Stimulated activated CD4-positive, alpha-beta T cell treated with anti-CD3 and anti-CD28 coated beads, Interleukin-12 subunit alpha, Interleukin-12 subunit beta, amount 100 ng/mL, for 48 hours (primary cell): Measurements from ENCODE around the gene IL12RB2.
A peak's percentile ranks its signal among the peaks of the same experiment; 100 is the strongest.

Experiments used
- DNase-seq, 3 donors: peaks; one replicate each; pipeline ENCODE4 v3.0.0-alpha.2; 2020; ENCODE audit warnings: low read depth in 2 of 3, low spot score in 1 of 3

Gene IL12RB2

DNA sequence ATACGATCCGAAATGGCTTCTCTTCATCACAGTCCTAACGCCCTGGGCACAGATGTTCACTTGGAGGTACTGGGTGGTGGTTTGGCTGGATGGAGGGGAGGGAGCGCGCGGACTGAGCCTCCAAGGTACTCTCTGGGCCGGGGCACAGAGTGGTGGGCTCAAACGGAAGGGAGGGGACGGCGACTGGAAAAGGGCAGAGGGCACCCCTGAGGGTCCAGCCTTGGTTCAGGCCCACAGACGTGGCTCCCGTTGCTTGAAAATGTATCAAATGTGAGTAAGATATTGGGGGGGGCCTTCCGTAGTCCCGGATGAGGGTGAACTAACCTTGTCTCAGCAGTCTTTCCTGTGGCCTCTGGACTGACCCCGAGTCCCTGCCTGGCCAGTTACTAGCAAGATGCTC is 463 bp downstream of the IL12RB2 start:
- DNase-seq: no peak

DNA sequence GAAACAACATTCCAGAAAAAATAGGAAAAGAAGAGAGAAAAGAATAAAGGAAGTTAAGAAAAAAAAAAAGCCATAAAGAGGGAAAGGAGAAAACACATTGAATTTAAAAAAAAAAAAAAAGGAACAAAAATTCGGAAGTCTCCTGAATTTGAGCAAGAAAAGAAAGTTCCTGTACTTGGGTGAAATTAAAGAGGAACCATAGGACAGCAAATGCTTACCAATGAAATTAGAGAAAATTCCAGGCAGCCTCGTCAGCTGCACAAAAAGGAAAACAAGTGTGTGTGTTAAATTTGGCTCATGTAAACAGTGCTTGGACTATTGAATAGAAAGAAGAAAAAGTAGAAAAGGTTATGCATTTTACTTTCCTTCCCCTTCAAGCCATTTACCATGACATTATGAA is 4.9 kb downstream of the IL12RB2 start:
- no peak for DNase-seq

DNA sequence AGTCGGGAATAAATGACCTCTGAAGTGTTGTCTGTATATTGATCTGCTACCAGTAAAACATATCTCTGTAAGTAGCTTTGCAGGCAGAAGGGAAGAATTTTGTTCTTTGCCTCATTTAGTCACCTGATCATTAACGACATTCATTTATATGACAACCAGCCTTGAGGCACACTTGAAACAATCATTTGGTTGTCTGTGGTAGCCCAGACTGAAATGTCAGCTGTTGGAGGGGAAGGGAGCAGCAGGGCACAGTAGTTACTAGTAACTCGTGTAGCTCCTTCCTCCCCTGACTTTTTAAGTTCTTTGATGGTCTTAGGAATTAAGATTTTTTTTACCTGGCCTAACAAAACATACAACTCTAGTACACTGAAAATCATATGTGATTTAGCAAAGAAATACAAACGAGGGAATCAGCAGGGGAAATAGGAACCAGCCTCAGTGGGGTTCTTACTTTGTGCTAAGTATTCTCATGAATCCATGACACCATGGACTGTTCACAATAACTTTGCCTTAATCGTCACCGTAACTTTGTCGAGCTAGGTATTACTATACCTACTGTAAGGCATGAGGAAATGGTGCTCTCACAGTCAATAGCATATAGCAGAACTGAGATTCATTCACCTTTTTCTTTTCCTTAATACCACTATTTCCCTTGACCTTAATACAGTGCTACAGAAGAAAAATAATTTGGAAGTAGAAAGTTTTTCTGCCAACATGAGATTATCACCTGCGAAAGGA is 6.4 kb downstream of the IL12RB2 start:
- DNase-seq: no peak

DNA sequence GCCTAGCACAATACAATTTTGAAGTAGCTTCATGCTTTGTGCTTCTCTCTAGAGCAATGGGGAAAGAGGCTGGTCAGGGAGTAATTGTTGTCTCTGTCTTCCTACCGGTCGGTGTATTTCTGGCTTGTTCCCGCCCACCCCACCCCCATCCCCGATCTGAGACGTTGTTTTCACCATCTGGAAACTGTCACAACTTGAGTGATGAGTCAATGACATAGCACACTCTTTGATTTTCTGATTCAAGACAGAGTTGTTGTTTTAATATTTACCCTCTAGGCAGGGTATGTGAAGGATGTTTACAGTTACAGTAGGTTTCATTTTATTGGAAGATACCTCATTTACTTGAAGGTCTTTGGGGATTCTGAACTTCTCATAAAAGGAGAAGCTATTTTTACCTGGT is 7.0 kb downstream of the IL12RB2 start:
- no peak for DNase-seq

- DNase-seq: no peak
Observed at GRCh38 chr1:67316180-67316902, 8.7 kb downstream of the IL12RB2 start.

- DNase-seq: no peak
Observed at GRCh38 chr1:67316918-67317317, 9.2 kb downstream of the IL12RB2 start.

DNA sequence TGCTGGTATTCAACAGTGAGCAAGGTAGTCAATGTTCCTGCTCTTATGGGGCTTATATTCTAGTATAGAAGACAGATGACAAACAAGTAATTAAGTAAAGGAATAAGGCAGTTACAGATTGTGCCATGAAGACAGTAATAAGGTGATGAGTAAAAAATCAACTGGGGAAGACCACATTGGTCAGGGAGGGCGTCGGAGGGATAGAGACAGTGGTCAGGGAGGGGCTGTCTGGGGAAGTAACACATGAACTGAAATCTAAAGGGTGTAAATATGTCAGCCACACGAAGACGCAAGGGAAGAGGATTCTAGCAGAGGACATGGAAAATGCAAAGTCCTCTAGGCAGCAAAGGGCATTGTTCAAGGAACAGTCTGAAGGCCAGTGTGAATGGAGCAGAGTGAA is 10.1 kb downstream of the IL12RB2 start:
- no peak for DNase-seq

DNA sequence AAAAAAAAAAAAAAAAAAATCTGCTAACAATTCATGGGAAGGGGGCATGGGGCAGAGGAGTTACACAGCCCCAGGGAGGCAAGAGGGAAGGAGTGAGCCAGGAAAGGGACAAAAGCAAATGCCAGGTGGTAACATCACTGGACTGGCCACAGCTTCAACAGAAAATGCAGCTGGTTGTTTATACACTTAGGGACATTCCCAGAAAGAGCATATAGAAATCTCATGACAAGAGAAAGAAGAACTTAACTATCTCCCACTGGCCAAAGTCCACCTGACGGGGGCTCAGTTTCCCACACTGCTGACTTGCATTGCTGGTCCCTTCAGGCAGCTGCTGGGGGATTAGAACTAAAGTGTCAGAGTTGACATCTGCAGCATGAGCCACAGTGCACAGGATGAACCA is 14.8 kb downstream of the IL12RB2 start:
- no peak for DNase-seq

DNA sequence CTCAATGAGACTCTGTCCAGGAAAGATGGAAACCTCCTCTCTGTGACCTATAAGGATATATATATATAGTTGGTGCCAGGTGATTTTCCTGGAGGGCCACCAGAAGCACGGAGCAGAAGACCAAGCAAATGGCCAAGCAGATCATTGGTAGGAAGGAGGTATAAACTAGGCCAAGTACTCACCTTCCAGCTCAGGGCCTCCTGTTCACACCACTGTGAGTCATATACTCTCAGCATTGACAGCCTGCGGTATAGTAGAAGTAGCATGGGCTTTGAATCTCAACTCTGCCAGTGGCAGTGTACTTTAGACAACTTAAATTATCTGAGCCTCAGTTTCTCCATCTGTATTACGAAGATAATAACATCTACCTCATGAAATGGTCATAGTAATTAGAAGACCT is 15.4 kb downstream of the IL12RB2 start:
- no peak for DNase-seq

GRCh38 chr1:67324068-67324467 is 16.4 kb downstream of the IL12RB2 start:
- DNase-seq: no peak

DNA sequence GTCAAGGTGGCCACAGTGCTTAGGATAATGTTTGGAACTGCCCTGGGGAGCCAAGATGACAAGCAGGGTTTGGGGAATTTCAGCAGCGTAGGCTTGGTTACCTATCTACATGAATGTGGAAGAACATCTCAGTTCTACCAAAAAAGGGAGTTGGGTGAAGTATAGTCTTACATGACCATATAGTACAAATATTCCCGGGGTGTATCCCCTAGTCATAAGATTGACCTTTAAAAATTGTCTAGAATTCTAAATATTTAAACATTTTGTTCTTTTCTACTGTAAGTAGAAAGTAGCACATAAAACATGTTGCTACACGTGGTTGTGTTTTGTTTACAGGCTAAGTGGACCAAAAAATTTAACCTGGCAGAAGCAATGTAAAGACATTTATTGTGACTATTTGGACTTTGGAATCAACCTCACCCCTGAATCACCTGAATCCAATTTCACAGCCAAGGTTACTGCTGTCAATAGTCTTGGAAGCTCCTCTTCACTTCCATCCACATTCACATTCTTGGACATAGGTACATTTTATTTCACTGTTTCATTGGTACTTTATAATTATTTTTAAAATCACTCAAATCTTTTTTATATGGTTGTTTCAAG is 20.3 kb downstream of the IL12RB2 start:
- DNase-seq: no peak

GRCh38 chr1:67332653-67333529 is 25.2 kb downstream of the IL12RB2 start:
- DNase-seq: no peak

DNA sequence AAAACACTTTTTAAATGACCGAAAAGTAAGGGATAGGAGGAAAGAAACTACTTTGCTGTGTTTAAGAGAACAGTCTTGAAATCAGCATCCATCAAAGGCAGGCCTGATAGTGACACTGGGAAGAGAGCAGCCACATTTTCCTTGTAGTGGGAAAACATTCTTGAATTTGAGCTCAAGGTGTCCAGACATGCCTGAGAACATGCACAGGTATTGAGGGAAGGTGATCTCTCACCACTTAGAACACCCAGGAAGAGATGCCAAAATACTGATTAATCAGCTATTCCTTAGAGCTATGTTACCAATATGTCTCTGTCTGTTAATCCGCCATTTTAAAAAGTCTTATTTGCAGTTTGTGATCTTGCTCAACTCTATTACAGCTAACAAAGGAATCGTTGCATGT is 25.9 kb downstream of the IL12RB2 start:
- no peak for DNase-seq

- no peak for DNase-seq
Observed at GRCh38 chr1:67335411-67335810, 27.7 kb downstream of the IL12RB2 start.

- no peak for DNase-seq
Observed at GRCh38 chr1:67336157-67336556, 28.5 kb downstream of the IL12RB2 start.

- no peak for DNase-seq
Observed at GRCh38 chr1:67336783-67337182, 29.1 kb downstream of the IL12RB2 start.

DNA sequence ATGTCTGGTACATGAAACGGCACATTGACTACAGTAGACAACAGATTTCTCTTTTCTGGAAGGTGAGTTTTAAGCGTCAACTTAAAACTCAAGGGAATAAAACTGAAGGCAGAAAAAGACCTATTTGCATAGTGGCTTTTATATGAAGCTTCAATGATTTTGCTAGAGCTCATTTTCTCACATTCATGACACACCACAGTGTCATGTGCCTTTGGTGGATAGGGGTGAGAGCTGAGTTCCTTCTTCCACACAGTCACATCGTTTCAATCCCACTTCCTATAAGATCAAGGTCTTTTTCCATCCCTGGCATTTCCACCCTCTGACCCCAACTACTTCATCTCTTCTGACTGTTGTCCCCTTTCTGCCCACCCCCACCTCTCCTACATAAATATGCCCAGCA is 31.0 kb downstream of the IL12RB2 start:
- DNase-seq: no peak

- peak; percentile 35 to 57 (median 44) for DNase-seq
Observed at GRCh38 chr1:67339623-67340343, 32.1 kb downstream of the IL12RB2 start.

- no peak for DNase-seq
Observed at GRCh38 chr1:67342076-67342890, 34.6 kb downstream of the IL12RB2 start.

DNA sequence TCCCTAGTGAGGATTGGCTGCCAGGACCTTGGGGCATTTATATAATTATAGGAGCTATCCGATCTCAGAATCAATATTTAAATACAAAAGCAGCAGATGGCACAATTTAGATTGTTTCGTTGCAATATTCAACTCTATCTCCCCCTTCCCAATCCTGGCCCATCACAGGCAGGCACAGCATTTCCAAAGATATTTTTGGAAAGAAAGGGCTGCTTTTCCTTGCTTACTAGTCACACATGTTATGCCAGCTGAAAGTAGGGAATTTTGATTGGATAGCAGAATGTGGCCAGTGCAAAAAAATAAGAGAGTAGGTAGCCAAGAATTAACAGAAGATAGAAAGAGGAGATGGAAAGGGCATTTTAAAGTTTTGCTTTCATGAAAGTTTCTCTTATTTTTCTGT is 37.9 kb downstream of the IL12RB2 start:
- no peak for DNase-seq
